ENCODE measurements around the gene ANXA5. TPM values are rescaled to one million over a fixed set of nuclear protein-coding genes. Genes with fewer than 3 reads are reported as not detected.

ANXA5 gene
- total and polyA plus RNA-seq, 2 of the 4 experiments (the other 2 are of a cell fraction) = 780 to 1,448 TPM

DNA sequence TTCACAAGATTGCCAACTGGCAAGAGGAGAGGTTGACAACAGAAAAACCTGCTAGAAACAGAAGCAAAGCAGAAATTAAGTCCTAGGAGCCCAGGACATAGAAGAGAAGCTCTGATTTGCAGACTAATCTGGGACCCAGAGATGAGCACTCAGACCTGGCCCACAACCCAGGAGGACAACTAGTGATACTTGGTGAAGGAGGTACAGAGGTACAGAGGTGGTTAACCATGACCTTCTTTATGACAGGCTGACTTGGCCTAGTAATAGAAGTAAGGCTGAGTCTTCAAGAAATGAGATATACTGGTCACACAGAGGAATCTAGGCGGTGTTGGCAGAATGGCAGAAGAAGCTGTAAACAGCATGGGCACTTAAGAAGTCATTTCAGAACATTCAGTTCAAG is 43.6 kb downstream of the ANXA5 start:
- Histone ChIP-seq H3K18ac (ENCODE audit: low read depth, low read length) (no peak overlapping the region), H3K23ac (ENCODE audit: low read depth, low read length) (no peak overlapping the region), H3K27me3 (ENCODE audit: control insufficient read depth, insufficient read depth, low read length) (no peaks in the 10 kb centered on the region), H2BK120ac (ENCODE audit: low read depth, low read length) (no peak overlapping the region), H3K14ac (replicated peaks; ENCODE audit: low read depth, low read length) (no peak overlapping the region), H3K9me1 (ENCODE audit: insufficient read depth, low read length) (no peaks in the 10 kb centered on the region), H2AFZ (replicated peaks; ENCODE audit: low read length, poor library complexity) (no peak overlapping the region), H3K36me3 (ENCODE audit: control insufficient read depth, insufficient read depth, low read length) (no peaks in the 10 kb centered on the region), H3K4ac (ENCODE audit: low read depth, low read length) (no peak overlapping the region), H4K5ac (ENCODE audit: low read depth, low read length) (no peak overlapping the region), H2BK5ac (ENCODE audit: low read depth, low read length, poor library complexity, severe bottlenecking) (no peak overlapping the region), H3K4me2 (ENCODE audit: low read depth, low read length) (no peak overlapping the region), H4K91ac (ENCODE audit: insufficient read depth, low read depth, low read length) (no peak overlapping the region), H3K4me1 (ENCODE audit: control insufficient read depth, insufficient read depth, low read length) (no peaks in the 10 kb centered on the region), H3K4me3 (ENCODE audit: insufficient read depth, low read depth, low read length) (no peak overlapping the region), H3K9me3 (ENCODE audit: control insufficient read depth, insufficient read depth, low read length) (no peaks in the 10 kb centered on the region), H3K79me1 (ENCODE audit: low read depth in 1 of 2, low read length in 2 of 2) (no peaks in the 10 kb centered on the region), H3K9ac (ENCODE audit: low read depth, low read length) (no peak overlapping the region), H2BK20ac (ENCODE audit: low read depth, low read length) (no peak overlapping the region), H2BK15ac (ENCODE audit: low read depth, low read length) (no peak overlapping the region), H4K8ac (ENCODE audit: low read depth in 2 of 2, low read length in 2 of 2) (no peak overlapping the region), H2AK9ac (replicated peaks; ENCODE audit: low read depth, low read length, poor library complexity) (no peak overlapping the region), H4K20me1 (ENCODE audit: insufficient read depth, low read length) (no peaks in the 10 kb centered on the region), H3K56ac (ENCODE audit: extremely low read depth, insufficient read depth, low read length) (no peak overlapping the region), H2AK5ac (ENCODE audit: low read depth, low read length) (no peak overlapping the region), H3K27ac (ENCODE audit: insufficient read depth, low read length) (no peak overlapping the region)
- dilution Hi-C loops (cut with HindIII; ENCODE audit: low sequenced_read_pairs, unreplicated experiment) (no loop called here), in situ Hi-C loops (cut with MboI; ENCODE audit: low sequenced_read_pairs) (loop anchor here (10.0 kb wide), 1 partner anchor 168 kb away; no protein-coding TSS in a partner anchor), intact Hi-C loops (cut with micrococcal nuclease) (no loop called here)
- no TSS peak for BruUV-seq (replicated peaks)
- WGBS, 2 experiments (ENCODE audit: extremely low coverage in 2 of 2, insufficient read length in 1 of 2) = 60% methylated on average over 1 of the region's 1 CpG; no CpG with 5 or more reads in 1 of the 2 experiments
- ATAC-seq (ENCODE audit: low read depth) (no peak), DNase-seq (no peak)
- CTCF ChIA-PET = no interaction called here
- TF ChIP-seq RCOR1 (IDR thresholded peaks at IDR 0.05; ENCODE audit: insufficient replicate concordance, low read length) = no peak
- no peak for TF ChIP-seq POLR2A (IDR thresholded peaks at IDR 0.05; ENCODE audit: low read depth, low read length)
- TF ChIP-seq MAZ (IDR thresholded peaks at IDR 0.05; ENCODE audit: borderline replicate concordance, low read depth, low read length) = no peak
- no peak for TF ChIP-seq CHD1 (IDR thresholded peaks at IDR 0.05; ENCODE audit: low read depth, low read length)
- no peak for TF ChIP-seq FOS (IDR thresholded peaks at IDR 0.05; ENCODE audit: low read depth, low read length)
- TF ChIP-seq, protein P1, sequence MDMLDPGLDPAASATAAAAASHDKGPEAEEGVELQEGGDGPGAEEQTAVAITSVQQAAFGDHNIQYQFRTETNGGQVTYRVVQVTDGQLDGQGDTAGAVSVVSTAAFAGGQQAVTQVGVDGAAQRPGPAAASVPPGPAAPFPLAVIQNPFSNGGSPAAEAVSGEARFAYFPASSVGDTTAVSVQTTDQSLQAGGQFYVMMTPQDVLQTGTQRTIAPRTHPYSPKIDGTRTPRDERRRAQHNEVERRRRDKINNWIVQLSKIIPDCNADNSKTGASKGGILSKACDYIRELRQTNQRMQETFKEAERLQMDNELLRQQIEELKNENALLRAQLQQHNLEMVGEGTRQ (IDR thresholded peaks at IDR 0.05; ENCODE audit: low read depth, low read length) = no peak
- TF ChIP-seq NFE2L2 (IDR thresholded peaks at IDR 0.05; ENCODE audit: low read depth, low read length) = no peak
- POLR2A ChIA-PET (ENCODE audit: unreplicated experiment) = no interaction called here
